Measurements from ENCODE around the gene TRIM14. TPM values are rescaled to one million over a fixed set of nuclear protein-coding genes. Genes with fewer than 3 reads are reported as not detected.
A peak's percentile ranks its signal among the peaks of the same experiment; 100 is the strongest.
"Not testable (repeated sequence)": the region's sequence is repeated elsewhere in the genome, so short reads cannot be mapped to it uniquely, and the experiment has no call there.

Gene TRIM14
- total RNA-seq, 1 donor from 2014 or later = 5.1 TPM

GRCh38 chr9:98091735-98092612, 27.0 kb downstream of the TRIM14 start:
- DNase-seq (ENCODE audit: missing footprints) = no peak
- intact Hi-C loops (cut with DNase I) = no loop called here
- ATAC-seq = no peak

GRCh38 chr9:98090674-98091073, 28.3 kb downstream of the TRIM14 start:
- ATAC-seq; intact Hi-C loops (cut with DNase I); DNase-seq (ENCODE audit: missing footprints): not testable (repeated sequence)

- DNase-seq (ENCODE audit: missing footprints) (no peak), ATAC-seq (peak; percentile 67)
- intact Hi-C loops (cut with DNase I) = no loop called here
Observed at GRCh38 chr9:98087420-98088354, 31.3 kb downstream of the TRIM14 start.

- no peak for DNase-seq (ENCODE audit: missing footprints)
- intact Hi-C loops (cut with DNase I) = no loop called here
Observed at GRCh38 chr9:98086461-98086860, 32.6 kb downstream of the TRIM14 start.

GRCh38 chr9:98085944-98086343, 33.1 kb downstream of the TRIM14 start:
- intact Hi-C loops (cut with DNase I) = no loop called here
- DNase-seq (ENCODE audit: missing footprints) (no peak), ATAC-seq (no peak)

More at GRCh38 chr9:98086461-98086860, 32.6 kb downstream of the TRIM14 start:
- no peak for ATAC-seq

GRCh38 chr9:98085058-98085457, 34.0 kb downstream of the TRIM14 start:
- intact Hi-C loops (cut with DNase I) = no loop called here
- DNase-seq (ENCODE audit: missing footprints) = no peak

GRCh38 chr9:98084396-98084795, 34.6 kb downstream of the TRIM14 start:
- DNase-seq (ENCODE audit: missing footprints) = no peak
- intact Hi-C loops (cut with DNase I) = no loop called here
- no peak for ATAC-seq

More at GRCh38 chr9:98085058-98085457, 34.0 kb downstream of the TRIM14 start:
- no peak for ATAC-seq

- no peak for DNase-seq (ENCODE audit: missing footprints)
- intact Hi-C loops (cut with DNase I) = no loop called here
- ATAC-seq = no peak
Observed at GRCh38 chr9:98083566-98084183, 35.3 kb downstream of the TRIM14 start.

- ATAC-seq = peak; percentile 72
- DNase-seq (ENCODE audit: missing footprints) = no peak
- intact Hi-C loops (cut with DNase I) = no loop called here
Observed at GRCh38 chr9:98083061-98083501, 35.9 kb downstream of the TRIM14 start.

- intact Hi-C loops (cut with DNase I) = no loop called here
- DNase-seq (ENCODE audit: missing footprints) = no peak
- no peak for ATAC-seq
Observed at GRCh38 chr9:98081477-98082219, 37.4 kb downstream of the TRIM14 start.

GRCh38 chr9:98080780-98081179, 38.2 kb downstream of the TRIM14 start:
- intact Hi-C loops (cut with DNase I) = no loop called here
- DNase-seq (ENCODE audit: missing footprints) (no peak), ATAC-seq (no peak)

- intact Hi-C loops (cut with DNase I) = no loop called here
- no peak for ATAC-seq
- no peak for DNase-seq (ENCODE audit: missing footprints)
Observed at GRCh38 chr9:98080326-98080725, 38.7 kb downstream of the TRIM14 start.

GRCh38 chr9:98078895-98079294, 40.1 kb downstream of the TRIM14 start:
- intact Hi-C loops (cut with DNase I) = loop anchor here (5.0 to 10.0 kb wide), 2 partner anchors 38 to 126 kb away; partner anchors contain the start of gene TRIM14
- DNase-seq (ENCODE audit: missing footprints) = no peak
- ATAC-seq = no peak

GRCh38 chr9:98076514-98076890, 42.5 kb downstream of the TRIM14 start:
- intact Hi-C loops (cut with DNase I) = loop anchor here (5.0 to 10.0 kb wide), 2 partner anchors 41 to 128 kb away; partner anchors contain the start of gene TRIM14
- not testable (repeated sequence) for ATAC-seq; DNase-seq (ENCODE audit: missing footprints)

- ATAC-seq = peak; percentile 50
- intact Hi-C loops (cut with DNase I) = loop anchor here (2.0 to 10.0 kb wide), 3 partner anchors 42 to 187 kb away; partner anchors contain the start of gene TRIM14
- DNase-seq (ENCODE audit: missing footprints) = no peak
Observed at GRCh38 chr9:98075332-98075805, 43.7 kb downstream of the TRIM14 start.

GRCh38 chr9:98074115-98074990, 44.7 kb downstream of the TRIM14 start:
- ATAC-seq = peak; percentile 56
- intact Hi-C loops (cut with DNase I) = loop anchor here (2.0 to 10.0 kb wide), 2 partner anchors 130 to 188 kb away; no protein-coding TSS in a partner anchor

GRCh38 chr9:98071737-98072136, 47.3 kb downstream of the TRIM14 start:
- intact Hi-C loops (cut with DNase I) = loop anchor here (10.0 kb wide), 1 partner anchor 133 kb away; no protein-coding TSS in a partner anchor
- ATAC-seq (no peak), DNase-seq (ENCODE audit: missing footprints) (no peak)

More at GRCh38 chr9:98074115-98074990, 44.7 kb downstream of the TRIM14 start:
- no peak for DNase-seq (ENCODE audit: missing footprints)
